ENCODE data around the gene PTPN14.

The PTPN14 gene

GRCh38 chr1:214588963-214589597 lies 37.7 kb upstream of the PTPN14 start:
- Histone ChIP-seq H3K36me3 (ENCODE audit: control insufficient read depth in 2 of 2, insufficient read depth in 1 of 2, low read length in 2 of 2) (no peaks in the 10 kb centered on the region), H3K4me1 (ENCODE audit: control insufficient read depth, insufficient read depth, low read length) (no peaks in the 10 kb centered on the region), H3K4me3 (ENCODE audit: low read depth, low read length) (no peak overlapping the region), H3K9me3 (ENCODE audit: control insufficient read depth, insufficient read depth, low read depth, low read length) (no peaks in the 10 kb centered on the region), H3K27ac (ENCODE audit: extremely low read depth, low read depth, low read length) (no peak overlapping the region)
- TF ChIP-seq ZSCAN16 (tag by site-specific recombination; IDR thresholded peaks at IDR 0.05): no peak
- no peak for TF ChIP-seq ZNF19 (tag by site-specific recombination; IDR thresholded peaks at IDR 0.05; ENCODE audit: low read depth)
- no peak for TF ChIP-seq ZNF214 (tag by site-specific recombination; IDR thresholded peaks at IDR 0.05; ENCODE audit: borderline replicate concordance)
- no peak for TF ChIP-seq ZNF555 (tag by site-specific recombination; conservative IDR thresholded peaks at IDR 0.05)
- ChIA-PET POLR2A (interaction anchor here (0.7 kb wide), 1 partner anchor 9 kb away, joined by 4 read pairs; no protein-coding TSS in a partner anchor), CTCF (interaction anchor here (0.9 to 19.1 kb wide), 4 partner anchors 15 to 328 kb away, joined by 3 to 404 read pairs (median 6); no protein-coding TSS in a partner anchor)

DNA sequence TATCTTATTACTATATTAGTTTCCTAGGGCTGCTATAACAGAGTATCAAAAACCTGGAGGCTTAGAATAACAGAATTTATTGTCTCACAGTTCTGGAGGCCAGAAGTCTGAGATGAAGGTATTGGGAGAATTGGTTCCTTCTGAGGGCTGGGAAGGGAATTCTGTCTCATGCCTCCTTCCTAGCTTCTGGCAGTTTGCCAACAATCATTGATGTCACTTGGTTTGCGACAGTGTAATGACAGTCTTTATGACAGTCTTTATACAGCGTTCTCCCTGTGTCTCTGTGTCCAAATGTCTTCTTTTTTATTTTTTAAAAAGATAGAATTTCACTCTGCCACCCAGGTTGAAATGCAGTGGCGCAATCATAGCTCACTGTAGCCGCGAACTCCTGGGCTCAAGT lies 35.8 kb upstream of the PTPN14 start:
- Histone ChIP-seq H3K36me3 (ENCODE audit: control insufficient read depth in 2 of 2, insufficient read depth in 1 of 2, low read length in 2 of 2) (no peaks in the 10 kb centered on the region), H3K4me1 (ENCODE audit: control insufficient read depth, insufficient read depth, low read length) (no peaks in the 10 kb centered on the region), H3K4me3 (ENCODE audit: low read depth, low read length) (no peak overlapping the region), H3K27ac (ENCODE audit: extremely low read depth, low read depth, low read length) (no peak overlapping the region), H3K9me3 (ENCODE audit: control insufficient read depth, insufficient read depth, low read depth, low read length) (no peaks in the 10 kb centered on the region)
- POLR2A ChIA-PET: no interaction called here
- TF ChIP-seq ZNF2 (tag by site-specific recombination; IDR thresholded peaks at IDR 0.05) (no peak), ZNF112 (tag by site-specific recombination; IDR thresholded peaks at IDR 0.05) (no peak), TCF7L2 (IDR thresholded peaks at IDR 0.05; ENCODE audit: borderline replicate concordance, low read depth, low read length) (no peak), IKZF3 (tag by site-specific recombination; IDR thresholded peaks at IDR 0.05) (0 out of 2 replicates have a peak, but pooled peaks have one; percentile 23), ZNF391 (tag by site-specific recombination; IDR thresholded peaks at IDR 0.05; ENCODE audit: borderline replicate concordance, low read depth) (no peak), ZBTB44 (tag by site-specific recombination; IDR thresholded peaks at IDR 0.05) (0 out of 2 replicates have a peak, but pooled peaks have one; percentile 21), ZNF776 (tag by site-specific recombination; IDR thresholded peaks at IDR 0.05; ENCODE audit: borderline replicate concordance) (no peak), ZNF549 (tag by site-specific recombination; IDR thresholded peaks at IDR 0.05) (no peak), ZNF660 (tag by site-specific recombination; IDR thresholded peaks at IDR 0.05) (peak; percentile 63; the same call in 1 of the 2 replicates), ZNF184 (tag by site-specific recombination; IDR thresholded peaks at IDR 0.05) (0 out of 2 replicates have a peak, but pooled peaks have one; percentile 40)
- CTCF ChIA-PET: interaction anchor here (0.6 to 19.1 kb wide), 5 partner anchors 198 to 972 kb away, joined by 3 to 404 read pairs (median 4); no protein-coding TSS in a partner anchor

DNA sequence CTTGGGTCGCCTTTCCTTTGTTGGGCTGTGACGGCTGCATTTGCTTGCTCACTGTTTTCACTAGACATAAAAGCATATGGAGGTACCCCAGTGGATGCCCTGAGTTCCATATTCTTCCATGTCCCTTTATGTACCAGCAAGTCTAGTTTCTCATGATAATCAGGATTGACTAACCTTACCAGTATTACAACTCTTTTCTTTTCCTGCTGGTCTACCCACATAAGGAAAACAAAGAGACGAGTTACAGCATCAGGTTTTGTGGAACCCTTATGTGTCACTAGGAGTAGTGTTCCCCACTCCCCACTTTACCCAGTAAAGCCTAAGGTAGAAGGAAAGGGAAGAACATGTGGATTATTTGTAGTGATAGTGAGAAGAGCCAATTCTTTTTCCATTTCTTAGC lies 35.2 kb upstream of the PTPN14 start:
- TF ChIP-seq, protein P1, sequence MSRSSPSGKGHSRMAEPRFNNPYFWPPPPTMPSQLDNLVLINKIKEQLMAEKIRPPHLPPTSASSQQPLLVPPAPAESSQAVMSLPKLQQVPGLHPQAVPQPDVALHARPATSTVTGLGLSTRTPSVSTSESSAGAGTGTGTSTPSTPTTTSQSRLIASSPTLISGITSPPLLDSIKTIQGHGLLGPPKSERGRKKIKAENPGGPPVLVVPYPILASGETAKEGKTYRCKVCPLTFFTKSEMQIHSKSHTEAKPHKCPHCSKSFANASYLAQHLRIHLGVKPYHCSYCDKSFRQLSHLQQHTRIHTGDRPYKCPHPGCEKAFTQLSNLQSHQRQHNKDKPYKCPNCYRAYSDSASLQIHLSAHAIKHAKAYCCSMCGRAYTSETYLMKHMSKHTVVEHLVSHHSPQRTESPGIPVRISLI (tag by site-specific recombination; IDR thresholded peaks at IDR 0.05): no peak
- no peak for TF ChIP-seq SETDB1 (IDR thresholded peaks at IDR 0.05; ENCODE audit: insufficient read length, low read length)
- TF ChIP-seq ZNF157 (tag by site-specific recombination; IDR thresholded peaks at IDR 0.05): no peak
- TF ChIP-seq ZNF843 (tag by site-specific recombination; IDR thresholded peaks at IDR 0.05): no peak
- TF ChIP-seq KLF10 (tag by site-specific recombination; IDR thresholded peaks at IDR 0.05): no peak
- TF ChIP-seq ZNF121 (tag by site-specific recombination; IDR thresholded peaks at IDR 0.05): no peak
- TF ChIP-seq ZNF660 (tag by site-specific recombination; IDR thresholded peaks at IDR 0.05): no peak
- POLR2A ChIA-PET: interaction anchor here (2.0 kb wide), 1 partner anchor 36 kb away, joined by 5 read pairs; the partner anchor contains the start of gene PTPN14

More for the DNA sequence above, 35.2 kb upstream of the PTPN14 start:
- CTCF ChIA-PET: interaction anchor here (0.9 to 19.1 kb wide), 7 partner anchors 23 to 366 kb away, joined by 3 to 404 read pairs (median 5); no protein-coding TSS in a partner anchor
- no peaks in the 10 kb centered on the region for H3K4me1 ChIP-seq (ENCODE audit: control insufficient read depth, insufficient read depth, low read length)
- H3K27ac ChIP-seq (ENCODE audit: extremely low read depth, low read depth, low read length): no peak overlapping the region
- H3K9me3 ChIP-seq (ENCODE audit: control insufficient read depth, insufficient read depth, low read depth, low read length): no peaks in the 10 kb centered on the region
- H3K36me3 ChIP-seq (ENCODE audit: control insufficient read depth in 2 of 2, insufficient read depth in 1 of 2, low read length in 2 of 2): no peaks in the 10 kb centered on the region
- no peak overlapping the region for H3K4me3 ChIP-seq (ENCODE audit: low read depth, low read length)

Data from HEK293 (cell line).